CD4-positive, CD25-positive, alpha-beta regulatory T cell (primary cell): ENCODE results near the gene MAP7D3. TPM values are rescaled to one million over a fixed set of nuclear protein-coding genes. Genes with fewer than 3 reads are reported as not detected.
A peak's percentile ranks its signal among the peaks of the same experiment; 100 is the strongest.

Source experiments
- ATAC-seq, 2 donors: fragments of 150-1000 bp; cut with Tn5 transposase; one replicate each; pipeline ENCODE4 v1.10.0; 2021; ENCODE audit warnings: low read depth in 2 of 2, moderate number of reproducible peaks in 2 of 2, moderate library complexity in 1 of 2
- DNase-seq, 3 donors: peaks; one replicate each; pipeline versions ENCODE4 v3.0.0 to v3.0.0-alpha.2; 2012 to 2022; ENCODE audit warnings: mixed read lengths in 1 of 3
- H3K27ac ChIP-seq: one replicate; pipeline ENCODE4 v1.7.0; 2013; ENCODE audit warnings: mild to moderate bottlenecking, low read length; ENCODE audit not compliant: insufficient read depth, poor library complexity, severe bottlenecking
- H3K27me3 ChIP-seq: one replicate; pipeline ENCODE4 v1.7.0; 2013; ENCODE audit warnings: low read length; ENCODE audit not compliant: control insufficient read depth, insufficient read depth
- H3K36me3 ChIP-seq: one replicate; pipeline ENCODE4 v1.7.0; 2013; ENCODE audit warnings: mild to moderate bottlenecking, low read length, moderate library complexity; ENCODE audit not compliant: control insufficient read depth, insufficient read depth
- H3K4me1 ChIP-seq: 2 replicates; pipeline ENCODE4 v1.7.0; 2013; ENCODE audit warnings: mild to moderate bottlenecking, low read length; ENCODE audit not compliant: insufficient read depth, control insufficient read depth, poor library complexity, severe bottlenecking
- H3K4me3 ChIP-seq: one replicate; pipeline ENCODE4 v1.7.0; 2013; ENCODE audit warnings: low read depth, mild to moderate bottlenecking, low read length, moderate library complexity
- H3K9me3 ChIP-seq, 2 experiments: 1 replicate in 1 of 2; 2 replicates in 1 of 2; pipeline ENCODE4 v1.7.0; 2013; ENCODE audit warnings: low read length in 2 of 2, mild to moderate bottlenecking in 1 of 2, moderate library complexity in 1 of 2; ENCODE audit not compliant: control insufficient read depth in 2 of 2
- H3K27ac Mint-ChIP-seq, 3 donors: one replicate each; pipeline ENCODE4 v1.8.0; 2020 to 2022; ENCODE audit warnings: mild to moderate bottlenecking in 3 of 3, mixed read lengths in 3 of 3, moderate library complexity in 2 of 3
- H3K27me3 Mint-ChIP-seq: one replicate; pipeline ENCODE4 v1.8.0; 2022; ENCODE audit warnings: mild to moderate bottlenecking, mixed read lengths
- H3K36me3 Mint-ChIP-seq: one replicate; pipeline ENCODE4 v1.8.0; 2020; ENCODE audit warnings: mixed read lengths
- H3K4me1 Mint-ChIP-seq, 4 donors: one replicate each; pipeline ENCODE4 v1.8.0; 2020 to 2022; ENCODE audit warnings: mixed read lengths in 4 of 4, mild to moderate bottlenecking in 1 of 4
- H3K4me3 Mint-ChIP-seq, 4 donors: one replicate each; pipeline ENCODE4 v1.8.0; 2020 to 2022; ENCODE audit warnings: mild to moderate bottlenecking in 4 of 4, mixed read lengths in 4 of 4, moderate library complexity in 3 of 4
- H3K9me3 Mint-ChIP-seq, 7 donors: one replicate each; pipeline ENCODE4 v1.8.0; 2020 to 2022; ENCODE audit warnings: mixed read lengths in 7 of 7, mild to moderate bottlenecking in 3 of 7, moderate library complexity in 2 of 7
- polyA plus RNA-seq, 4 donors: library from polyadenylated mRNA; unstranded; fragments of 300-500 nt; fragmentation: Illumina TruSeq; gene quantifications; one replicate each; pipeline ENCODE4 v1.2.3, GENCODE V29; 2021
- total RNA-seq: library from RNA; stranded (reverse); gene quantifications from one replicate; pipeline ENCODE4 v1.2.3, GENCODE V29; 2022

MAP7D3 gene
- total and polyA plus RNA-seq, 5 donors from 2014 or later = 2.5 to 4.7 (median 3.1) TPM

GRCh38 chrX:136210243-136210642 is 41.0 kb downstream of the MAP7D3 start:
- H3K27ac Mint-ChIP-seq = no peak overlapping the region
- no peak overlapping the region for H3K4me3 Mint-ChIP-seq
- DNase-seq = no peak

GRCh38 chrX:136209751-136210150 is 41.4 kb downstream of the MAP7D3 start:
- no peaks in the 10 kb centered on the region for H3K36me3 Mint-ChIP-seq
- no peak overlapping the region for H3K4me3 ChIP-seq
- H3K9me3 Mint-ChIP-seq = no peaks in the 10 kb centered on the region
- H3K4me1 ChIP-seq = no peaks in the 10 kb centered on the region
- ATAC-seq (no peak), DNase-seq (no peak)
- no peaks in the 10 kb centered on the region for H3K27me3 Mint-ChIP-seq
- peaks cover 0 to 6% (median 3%) of the 10 kb centered on the region in 4 donors for H3K4me1 Mint-ChIP-seq
- peaks cover 5% of the 10 kb centered on the region for H3K36me3 ChIP-seq
- H3K27ac Mint-ChIP-seq = peak overlapping the region in 1 of 3 donors; percentile 56
- no peak overlapping the region for H3K4me3 Mint-ChIP-seq
- H3K27ac ChIP-seq = no peak overlapping the region
- H3K9me3 ChIP-seq = no peaks in the 10 kb centered on the region
- no peaks in the 10 kb centered on the region for H3K27me3 ChIP-seq

More at GRCh38 chrX:136210243-136210642, 41.0 kb downstream of the MAP7D3 start:
- Histone ChIP-seq H3K4me3 (no peak overlapping the region), H3K27ac (no peak overlapping the region), H3K36me3 (peaks cover 5% of the 10 kb centered on the region), H3K9me3 (no peaks in the 10 kb centered on the region), H3K4me1 (no peaks in the 10 kb centered on the region), H3K27me3 (no peaks in the 10 kb centered on the region)
- Mint-ChIP-seq H3K9me3 (no peaks in the 10 kb centered on the region), H3K27me3 (no peaks in the 10 kb centered on the region), H3K36me3 (no peaks in the 10 kb centered on the region), H3K4me1 (peaks cover 0 to 2% (median 0%) of the 10 kb centered on the region in 4 donors)
- no peak for ATAC-seq

GRCh38 chrX:136209016-136209738 is 42.0 kb downstream of the MAP7D3 start:
- Mint-ChIP-seq H3K4me1 (peaks cover 0 to 11% (median 6%) of the 10 kb centered on the region in 4 donors), H3K27ac (peak overlapping the region in 1 of 3 donors; percentile 56), H3K27me3 (no peaks in the 10 kb centered on the region), H3K36me3 (no peaks in the 10 kb centered on the region), H3K9me3 (no peaks in the 10 kb centered on the region), H3K4me3 (no peak overlapping the region)
- no peaks in the 10 kb centered on the region for H3K9me3 ChIP-seq
- no peaks in the 10 kb centered on the region for H3K4me1 ChIP-seq
- no peak overlapping the region for H3K27ac ChIP-seq
- H3K4me3 ChIP-seq = no peak overlapping the region
- H3K27me3 ChIP-seq = no peaks in the 10 kb centered on the region
- peaks cover 1% of the 10 kb centered on the region for H3K36me3 ChIP-seq
- ATAC-seq (no peak), DNase-seq (peak in 2 of 3 donors; percentile 26 to 62)

GRCh38 chrX:136207546-136207945 is 43.7 kb downstream of the MAP7D3 start:
- Mint-ChIP-seq H3K4me1 (peaks cover 0 to 23% (median 13%) of the 10 kb centered on the region in 4 donors), H3K27me3 (no peaks in the 10 kb centered on the region), H3K27ac (no peak overlapping the region), H3K36me3 (no peaks in the 10 kb centered on the region), H3K4me3 (no peak overlapping the region), H3K9me3 (no peaks in the 10 kb centered on the region)
- H3K27me3 ChIP-seq = no peaks in the 10 kb centered on the region
- no peaks in the 10 kb centered on the region for H3K9me3 ChIP-seq
- DNase-seq = no peak
- H3K4me3 ChIP-seq = no peak overlapping the region
- ATAC-seq = no peak
- no peak overlapping the region for H3K27ac ChIP-seq
- H3K36me3 ChIP-seq = no peaks in the 10 kb centered on the region
- H3K4me1 ChIP-seq = no peaks in the 10 kb centered on the region

- no peaks in the 10 kb centered on the region for H3K9me3 Mint-ChIP-seq
- Histone ChIP-seq H3K36me3 (no peaks in the 10 kb centered on the region), H3K4me1 (no peaks in the 10 kb centered on the region), H3K9me3 (no peaks in the 10 kb centered on the region), H3K27ac (no peak overlapping the region), H3K27me3 (no peaks in the 10 kb centered on the region), H3K4me3 (no peak overlapping the region)
- no peak for ATAC-seq
- DNase-seq = no peak
- no peak overlapping the region for H3K27ac Mint-ChIP-seq
- H3K27me3 Mint-ChIP-seq = no peaks in the 10 kb centered on the region
- no peak overlapping the region for H3K4me3 Mint-ChIP-seq
- H3K4me1 Mint-ChIP-seq = peaks cover 0 to 23% (median 13%) of the 10 kb centered on the region in 4 donors
- H3K36me3 Mint-ChIP-seq = no peaks in the 10 kb centered on the region
Measured at GRCh38 chrX:136206916-136207315, 44.3 kb downstream of the MAP7D3 start.

- DNase-seq = no peak
- Histone ChIP-seq H3K36me3 (no peaks in the 10 kb centered on the region), H3K4me1 (no peaks in the 10 kb centered on the region), H3K4me3 (no peak overlapping the region), H3K27me3 (no peaks in the 10 kb centered on the region), H3K9me3 (no peaks in the 10 kb centered on the region), H3K27ac (no peak overlapping the region)
- no peaks in the 10 kb centered on the region for H3K36me3 Mint-ChIP-seq
- H3K9me3 Mint-ChIP-seq = no peaks in the 10 kb centered on the region
- H3K4me3 Mint-ChIP-seq = peak overlapping the region in 1 of 4 donors; percentile 29
- H3K27ac Mint-ChIP-seq = no peak overlapping the region
- H3K27me3 Mint-ChIP-seq = no peaks in the 10 kb centered on the region
- H3K4me1 Mint-ChIP-seq = peaks cover 0 to 23% (median 13%) of the 10 kb centered on the region in 4 donors
- no peak for ATAC-seq
Measured at GRCh38 chrX:136205882-136206380, 45.3 kb downstream of the MAP7D3 start.

GRCh38 chrX:136204571-136204970 is 46.6 kb downstream of the MAP7D3 start:
- ATAC-seq (no peak), DNase-seq (peak in 1 of 3 donors; percentile 46)
- Mint-ChIP-seq H3K9me3 (no peaks in the 10 kb centered on the region), H3K27me3 (no peaks in the 10 kb centered on the region), H3K4me3 (no peak overlapping the region), H3K27ac (peak overlapping the region in 1 of 3 donors; percentile 44), H3K36me3 (no peaks in the 10 kb centered on the region), H3K4me1 (peaks cover 0 to 23% (median 13%) of the 10 kb centered on the region in 4 donors)
- Histone ChIP-seq H3K9me3 (no peaks in the 10 kb centered on the region), H3K4me1 (no peaks in the 10 kb centered on the region), H3K27me3 (no peaks in the 10 kb centered on the region), H3K27ac (no peak overlapping the region), H3K36me3 (no peaks in the 10 kb centered on the region), H3K4me3 (no peak overlapping the region)

- Histone ChIP-seq H3K4me3 (no peak overlapping the region), H3K27ac (peak overlapping the region; percentile 23), H3K4me1 (no peaks in the 10 kb centered on the region), H3K9me3 (no peaks in the 10 kb centered on the region), H3K36me3 (no peaks in the 10 kb centered on the region), H3K27me3 (no peaks in the 10 kb centered on the region)
- DNase-seq (no peak), ATAC-seq (no peak)
- Mint-ChIP-seq H3K4me3 (no peak overlapping the region), H3K36me3 (no peaks in the 10 kb centered on the region), H3K4me1 (peaks cover 0 to 23% (median 13%) of the 10 kb centered on the region in 4 donors), H3K27me3 (no peaks in the 10 kb centered on the region), H3K27ac (no peak overlapping the region), H3K9me3 (no peaks in the 10 kb centered on the region)
Measured at GRCh38 chrX:136203951-136204350, 47.2 kb downstream of the MAP7D3 start.
